ENCODE data around the gene CMTM3.
"Not testable (repeated sequence)": the region's sequence is repeated elsewhere in the genome, so short reads cannot be mapped to it uniquely, and the experiment has no call there.

Gene CMTM3, protein sequence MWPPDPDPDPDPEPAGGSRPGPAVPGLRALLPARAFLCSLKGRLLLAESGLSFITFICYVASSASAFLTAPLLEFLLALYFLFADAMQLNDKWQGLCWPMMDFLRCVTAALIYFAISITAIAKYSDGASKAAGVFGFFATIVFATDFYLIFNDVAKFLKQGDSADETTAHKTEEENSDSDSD

DNA sequence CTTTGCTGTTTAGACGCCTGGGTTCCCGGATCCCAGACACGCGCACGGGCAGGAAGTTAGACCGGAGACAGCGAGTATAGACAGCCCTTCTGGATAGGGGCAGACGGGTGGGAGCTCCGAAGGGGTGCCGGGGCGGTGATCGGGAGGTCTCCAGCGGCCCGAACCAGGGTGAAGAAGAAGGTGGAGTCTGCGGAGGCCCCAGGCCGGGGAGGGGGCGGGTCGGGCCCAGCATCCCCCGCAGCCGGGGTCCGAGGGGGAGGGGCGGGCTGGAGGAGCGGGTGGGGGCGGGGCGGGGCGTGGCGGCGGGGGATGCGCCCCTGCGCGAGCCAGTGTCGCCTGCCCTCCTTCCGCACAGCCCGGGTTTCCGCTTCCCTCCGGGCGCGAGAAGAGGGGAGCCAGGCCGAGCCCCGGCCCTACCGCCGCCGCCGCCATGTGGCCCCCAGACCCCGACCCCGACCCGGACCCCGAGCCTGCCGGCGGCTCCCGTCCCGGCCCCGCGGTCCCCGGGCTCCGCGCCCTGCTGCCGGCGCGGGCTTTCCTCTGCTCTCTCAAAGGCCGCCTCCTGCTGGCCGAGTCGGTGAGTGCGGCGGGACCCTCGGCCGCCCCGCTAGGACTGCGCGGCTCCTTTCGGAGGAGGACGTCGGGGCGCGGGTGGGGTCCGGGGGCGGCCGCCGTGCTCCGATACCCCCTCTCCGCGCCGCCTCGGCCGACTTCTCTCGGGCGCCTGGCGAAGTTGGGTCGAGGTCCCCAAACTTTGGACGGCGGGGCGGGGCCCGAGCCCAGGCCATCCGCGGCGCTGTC, at the start of gene CMTM3:
Gene CMTM3 (plus strand): TSS at position 329 of the 801 bp plus-strand sequence. CDS start 102 bp downstream, at position 431.
- DNase-seq (ENCODE audit: low read depth), result peak; percentile 56

DNA sequence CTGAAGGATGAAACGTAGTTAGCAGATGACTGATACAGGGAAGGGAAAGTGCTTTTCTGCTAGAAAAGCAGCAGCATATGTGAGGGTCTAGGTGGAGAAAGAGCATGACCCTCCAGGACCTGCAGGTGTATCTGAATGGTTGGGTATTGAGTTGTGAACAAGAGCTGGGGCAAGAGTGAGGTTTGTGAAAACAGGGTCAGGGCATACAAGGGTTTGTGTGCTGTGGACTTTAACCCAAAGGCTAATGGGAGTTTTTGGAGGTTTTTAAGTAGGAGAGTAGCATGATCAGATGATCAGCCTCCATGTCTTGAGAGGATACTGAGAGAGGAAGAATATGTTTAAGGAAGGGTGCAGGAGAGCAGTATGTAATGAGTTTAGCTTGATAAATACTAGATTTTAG, 44.4 kb upstream of the CMTM3 start:
- DNase-seq (ENCODE audit: low read depth), result no peak

DNA sequence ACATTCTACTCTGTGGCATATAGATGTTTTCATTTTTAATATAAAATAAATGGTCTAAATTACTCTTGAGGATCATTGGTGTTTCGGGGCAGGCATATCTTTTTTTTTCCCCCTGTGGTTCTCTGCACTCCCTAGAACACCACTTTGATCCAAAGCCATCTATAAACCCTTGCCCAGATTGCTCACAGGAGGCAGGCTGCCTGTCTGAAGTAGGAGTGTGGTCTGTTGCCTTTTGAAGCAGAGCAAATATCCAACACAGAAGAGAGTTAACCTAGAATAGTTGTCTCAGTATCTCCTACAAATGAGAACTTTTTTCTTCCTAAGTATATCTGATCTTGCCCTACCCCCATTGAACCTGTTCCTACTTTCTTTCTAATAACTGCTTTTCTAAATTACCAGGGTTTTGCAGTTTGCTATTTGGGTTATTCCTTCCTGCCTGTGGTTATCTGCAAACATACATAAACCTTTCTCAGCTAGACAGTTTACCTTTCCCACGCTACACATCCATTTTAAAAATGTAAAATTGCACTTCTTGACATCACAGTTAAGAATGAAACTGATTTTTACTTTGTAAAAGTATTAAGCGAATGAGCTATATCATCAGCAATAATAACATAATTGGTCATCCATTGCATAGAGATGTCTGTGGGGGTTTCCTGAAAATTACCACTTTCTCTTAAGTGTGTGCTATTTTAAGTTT, 43.0 kb upstream of the CMTM3 start:
- DNase-seq (ENCODE audit: low read depth), result no peak

DNA sequence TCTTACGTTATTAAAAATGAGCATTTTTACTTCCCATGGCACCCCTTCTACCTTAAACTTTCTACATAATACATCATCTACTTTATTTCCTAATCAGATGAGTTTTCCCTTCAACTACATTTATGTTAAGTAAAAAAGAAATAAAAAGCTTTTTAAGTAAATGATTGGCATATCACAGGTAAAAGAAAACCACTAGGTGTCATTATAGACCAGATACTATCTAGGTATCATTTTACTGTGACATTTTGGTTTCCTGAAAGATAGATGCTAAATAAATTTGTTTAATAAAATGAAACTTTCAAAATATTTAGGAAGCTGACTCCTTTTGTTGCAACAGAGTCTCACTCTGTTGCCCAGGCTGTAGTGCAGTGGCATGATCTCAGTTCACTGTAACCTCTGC, 42.1 kb upstream of the CMTM3 start:
- DNase-seq (ENCODE audit: low read depth), result no peak

DNA sequence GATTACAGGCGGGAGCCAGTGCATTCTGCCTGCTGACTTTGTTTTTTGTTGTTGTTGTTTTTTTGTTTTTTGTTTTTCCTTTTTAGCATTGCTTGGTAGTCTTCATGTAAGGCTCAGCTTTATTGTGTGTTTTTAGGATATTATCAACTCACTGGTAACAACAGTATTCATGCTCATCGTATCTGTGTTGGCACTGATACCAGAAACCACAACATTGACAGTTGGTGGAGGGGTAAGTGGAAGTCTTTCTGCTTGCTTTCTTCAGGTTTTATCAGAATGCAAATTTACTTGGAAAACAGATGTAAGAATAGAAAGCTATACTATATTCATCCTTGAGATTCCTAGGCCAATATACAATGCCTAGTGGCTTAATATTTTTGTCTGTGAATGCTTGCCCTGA, 41.5 kb upstream of the CMTM3 start:
- DNase-seq (ENCODE audit: low read depth), result no peak

DNA sequence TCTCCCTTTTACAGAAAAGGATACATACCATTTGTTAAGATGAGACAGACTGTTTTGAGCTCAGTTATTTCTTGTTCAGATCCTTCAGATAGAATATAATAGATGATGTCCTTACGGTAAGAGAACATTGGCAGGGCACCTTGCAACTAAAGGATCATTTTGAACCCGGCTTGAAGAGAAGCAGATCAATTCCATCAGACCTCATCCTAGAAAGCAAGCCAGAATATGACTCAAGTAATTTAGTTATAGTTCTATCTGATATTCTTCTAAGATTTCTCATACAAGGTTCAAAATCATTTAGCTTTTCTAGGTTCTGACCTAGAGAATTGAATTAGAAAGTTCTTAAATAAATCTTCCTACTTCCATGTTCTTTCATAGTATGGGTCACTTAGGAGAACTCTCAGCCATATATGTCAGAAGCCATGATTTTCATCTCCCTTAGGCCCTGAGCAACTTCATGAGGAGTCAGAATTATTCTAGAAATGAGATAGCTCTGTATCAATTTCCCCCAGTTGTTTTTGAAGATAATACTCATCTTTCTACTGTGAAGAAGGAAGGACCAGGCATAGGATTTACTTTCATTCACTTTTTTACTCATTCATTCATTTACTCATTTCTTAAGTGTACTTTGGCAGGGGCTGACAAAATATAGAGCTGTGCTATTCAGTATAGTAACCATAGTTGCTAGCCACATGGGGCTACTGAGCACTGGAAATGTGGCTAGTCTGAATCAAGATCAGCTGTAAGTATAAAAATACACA, 40.8 kb upstream of the CMTM3 start:
- DNase-seq (ENCODE audit: low read depth), result no peak

DNA sequence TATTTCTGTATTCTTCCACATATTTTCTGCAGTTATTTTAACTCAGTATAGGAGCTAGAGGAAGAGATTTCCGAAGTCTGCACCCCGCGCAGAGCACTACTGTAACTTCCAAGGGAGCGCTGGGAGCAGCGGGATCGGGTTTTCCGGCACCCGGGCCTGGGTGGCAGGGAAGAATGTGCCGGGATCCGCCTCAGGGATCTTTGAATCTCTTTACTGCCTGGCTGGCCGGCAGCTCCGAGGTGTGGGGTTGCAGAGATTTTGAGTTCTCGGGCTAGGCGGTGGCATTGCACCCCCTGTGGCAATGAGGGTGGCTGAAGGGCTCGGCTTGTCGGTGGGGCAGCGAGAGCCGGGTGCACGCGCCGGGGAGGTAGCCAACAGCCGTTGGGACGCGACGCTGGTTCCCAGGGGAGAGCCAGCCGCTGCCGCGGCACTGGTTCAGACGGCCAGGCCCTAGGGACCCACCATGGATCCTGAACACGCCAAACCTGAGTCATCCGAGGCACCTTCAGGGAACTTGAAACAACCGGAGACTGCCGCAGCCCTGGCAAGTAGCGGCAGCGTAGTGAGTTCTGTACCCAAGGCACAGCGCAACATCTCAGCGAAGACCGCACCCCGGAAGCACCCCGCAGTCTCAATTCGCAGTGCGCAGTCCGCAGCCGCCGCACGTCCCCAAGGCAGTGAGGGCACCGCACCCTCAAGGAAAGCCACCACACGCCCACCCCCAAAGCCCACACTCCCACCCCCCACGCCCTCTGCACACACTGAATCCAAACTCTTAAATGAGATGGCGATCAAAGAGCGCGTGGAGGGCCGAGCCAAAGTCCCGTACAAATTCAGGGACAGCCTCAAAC, 38.2 kb upstream of the CMTM3 start, which contains the start of gene CMTM1:
Gene CMTM1 (plus strand): TSS at position 389 of the 851 bp plus-strand sequence. CDS start 75 bp downstream, at position 464.
- no peak for DNase-seq (ENCODE audit: low read depth)

DNA sequence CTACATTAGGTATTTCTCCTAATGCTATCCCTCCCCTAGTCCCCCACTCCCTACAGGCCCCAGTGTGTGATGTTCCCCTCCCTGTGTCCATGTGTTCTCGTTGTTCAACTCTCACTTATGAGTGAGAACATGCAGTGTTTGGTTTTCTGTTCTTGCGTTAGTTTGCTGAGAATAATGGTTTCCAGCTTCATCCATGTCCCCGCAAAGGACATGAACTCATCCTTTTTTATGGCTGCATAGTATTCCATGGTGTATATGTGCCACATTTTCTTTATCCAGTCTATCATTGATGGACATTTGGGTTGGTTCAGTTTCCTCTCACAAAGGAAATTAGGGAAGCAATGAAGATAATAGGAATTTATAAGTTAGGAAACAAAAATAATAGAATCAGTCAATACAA, 37.2 kb upstream of the CMTM3 start:
- not testable (repeated sequence) for DNase-seq (ENCODE audit: low read depth)

DNA sequence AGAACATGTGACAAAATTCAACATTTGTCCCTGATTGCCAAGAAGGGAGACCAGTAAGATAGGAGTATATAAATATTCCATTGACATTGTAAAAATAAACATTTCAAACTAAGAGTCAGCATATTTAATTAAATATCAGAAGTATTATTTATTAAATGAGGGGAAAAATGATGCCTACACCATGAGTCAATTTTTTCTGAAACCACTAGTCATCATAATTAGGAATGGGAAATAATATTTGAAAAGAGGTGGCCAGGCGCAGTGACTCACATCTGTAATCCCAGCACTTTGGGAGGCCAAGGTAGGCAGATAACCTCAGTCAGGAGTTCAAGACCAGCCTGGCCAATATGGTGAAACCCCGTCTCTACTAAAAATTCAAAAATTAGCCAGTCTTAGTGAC, 36.1 kb upstream of the CMTM3 start:
- DNase-seq (ENCODE audit: low read depth), result no peak

DNA sequence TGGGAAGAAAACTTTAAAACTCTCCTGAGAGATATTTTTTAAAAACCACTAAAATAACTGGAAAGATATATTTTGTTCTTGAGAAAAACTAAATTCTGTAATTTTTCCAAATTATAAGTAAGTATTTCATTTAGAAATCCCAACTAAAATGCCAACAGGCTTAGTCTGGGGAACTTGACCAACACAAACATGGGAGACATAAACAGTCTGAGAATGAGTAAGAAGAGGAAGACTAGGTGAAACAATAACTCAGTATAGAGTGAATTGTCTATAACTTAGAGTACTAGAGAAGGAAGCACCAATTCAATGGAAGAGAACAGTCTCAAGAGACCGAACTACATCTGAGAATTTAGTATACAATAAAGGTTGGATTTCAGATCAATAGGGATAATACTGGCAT, 35.4 kb upstream of the CMTM3 start:
- no peak for DNase-seq (ENCODE audit: low read depth)

DNA sequence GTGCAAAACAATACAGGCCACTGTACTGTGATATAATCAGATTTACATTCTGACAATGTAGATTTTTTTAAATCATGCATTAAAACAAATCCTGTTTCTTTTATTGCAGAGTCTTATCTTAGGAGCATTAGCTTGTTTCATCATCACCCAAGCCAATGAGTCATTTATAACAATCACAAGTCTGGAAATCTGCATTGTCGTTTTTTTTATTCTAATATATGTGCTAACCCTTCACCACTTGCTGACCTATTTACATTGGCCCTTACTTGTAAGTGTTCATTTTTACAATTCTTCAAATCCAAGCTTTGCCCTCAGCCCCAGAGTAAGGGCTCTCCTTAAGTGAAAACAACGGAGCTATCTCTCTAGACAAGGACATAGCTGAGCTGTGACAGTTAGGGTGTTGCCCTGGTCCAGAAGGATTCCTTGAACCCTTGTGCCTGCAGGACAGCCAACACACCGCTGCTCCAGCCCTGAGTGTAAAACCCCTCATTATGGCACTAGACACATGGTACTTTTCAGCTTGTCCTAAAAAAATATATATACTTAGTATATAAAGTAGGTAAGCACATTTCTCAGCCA, 34.6 kb upstream of the CMTM3 start:
- no peak for DNase-seq (ENCODE audit: low read depth)

DNA sequence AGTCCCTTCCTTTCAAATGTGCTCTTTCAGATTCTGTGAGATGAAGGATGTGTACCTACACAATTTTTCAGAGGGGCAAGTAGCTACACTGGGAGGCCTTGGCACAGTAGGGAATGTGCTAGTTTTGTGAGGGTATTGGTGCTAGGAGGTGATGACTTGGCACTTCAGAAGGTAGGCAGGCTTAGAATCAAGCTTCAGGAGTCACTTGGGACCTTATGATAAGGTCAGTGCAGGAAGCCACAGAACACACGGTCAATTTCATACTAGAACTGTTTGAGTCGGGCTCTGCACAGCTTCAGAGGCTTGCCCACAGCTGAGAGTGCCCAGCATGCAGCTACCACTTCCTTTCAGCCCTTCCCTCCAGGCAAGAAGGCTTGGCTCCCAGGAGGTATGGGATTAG, 32.1 kb upstream of the CMTM3 start:
- no peak for DNase-seq (ENCODE audit: low read depth)

DNA sequence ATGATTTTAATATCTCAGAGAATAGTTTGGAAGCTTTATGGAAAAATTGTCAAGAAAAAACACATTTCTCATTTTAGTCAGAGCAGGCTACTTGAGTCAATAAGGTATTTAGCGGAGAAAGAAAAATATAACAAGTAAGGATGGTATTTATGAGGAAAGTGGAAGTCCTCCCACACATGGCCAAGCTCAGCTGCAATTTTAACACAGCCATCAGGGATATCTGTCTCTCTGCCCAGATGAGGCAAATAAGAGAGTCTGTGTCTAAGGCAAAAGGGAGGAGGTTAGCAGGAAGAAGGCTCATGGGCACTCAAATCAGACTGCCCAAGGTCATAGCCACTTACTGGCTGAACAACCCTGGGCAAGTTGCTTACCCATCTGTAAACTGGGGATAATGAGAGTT, 30.4 kb upstream of the CMTM3 start:
- no peak for DNase-seq (ENCODE audit: low read depth)

DNA sequence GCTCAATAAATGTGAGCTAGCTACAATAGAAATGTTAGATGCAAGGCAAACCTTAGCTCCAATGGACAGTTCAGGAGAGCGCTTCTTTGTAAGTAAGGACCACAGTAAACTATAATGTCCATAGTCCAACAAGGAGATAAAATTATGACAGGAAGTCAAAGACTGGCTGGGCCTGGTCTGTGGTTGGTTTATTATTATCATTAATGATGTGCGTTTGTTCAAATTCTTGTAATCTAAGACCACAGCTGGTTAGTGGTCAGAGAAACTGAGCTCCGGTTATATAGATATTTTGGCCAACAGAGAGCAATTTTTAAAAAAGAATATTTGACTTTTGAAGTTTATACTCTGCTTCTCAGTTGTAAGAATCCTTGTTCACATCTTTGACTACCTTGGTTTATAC, 30.0 kb upstream of the CMTM3 start:
- no peak for DNase-seq (ENCODE audit: low read depth)

DNA sequence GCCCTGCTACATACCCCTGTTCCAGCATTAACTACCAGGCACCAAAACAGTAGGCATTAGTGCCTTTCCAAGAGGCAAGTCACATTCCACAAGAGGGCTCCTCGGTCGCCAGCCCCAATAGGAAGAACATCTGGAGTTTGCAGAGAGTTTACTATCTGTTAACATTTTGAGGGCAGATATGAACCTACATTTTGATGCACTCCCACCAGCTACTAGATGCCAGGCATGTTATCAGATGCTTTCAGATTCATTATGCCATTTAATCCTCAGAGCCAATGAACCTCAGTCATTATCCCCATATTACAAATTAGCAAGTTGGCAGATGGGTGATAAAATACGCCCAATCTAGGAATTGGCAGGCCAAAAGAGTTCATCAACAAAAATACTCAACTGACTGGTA, 29.4 kb upstream of the CMTM3 start:
- no peak for DNase-seq (ENCODE audit: low read depth)

DNA sequence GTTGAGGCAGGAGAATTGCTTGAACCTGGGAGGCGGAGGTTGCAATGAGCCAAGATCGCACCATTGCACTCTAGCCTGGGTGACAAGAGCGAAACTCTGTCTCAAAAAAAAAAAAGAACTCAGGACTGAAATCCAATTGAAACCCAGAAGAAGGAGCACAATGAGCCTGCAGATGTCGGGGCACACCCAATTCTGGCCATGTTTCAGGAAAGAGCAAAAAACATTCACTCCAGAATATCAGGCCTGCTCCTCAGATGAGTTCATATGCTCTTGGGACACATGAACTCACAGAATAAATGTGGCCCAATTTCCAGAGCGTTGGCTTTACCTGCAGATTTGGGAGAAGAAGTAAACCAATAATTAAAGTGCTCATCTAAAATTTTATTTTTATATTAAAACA, 28.2 kb upstream of the CMTM3 start:
- no peak for DNase-seq (ENCODE audit: low read depth)

DNA sequence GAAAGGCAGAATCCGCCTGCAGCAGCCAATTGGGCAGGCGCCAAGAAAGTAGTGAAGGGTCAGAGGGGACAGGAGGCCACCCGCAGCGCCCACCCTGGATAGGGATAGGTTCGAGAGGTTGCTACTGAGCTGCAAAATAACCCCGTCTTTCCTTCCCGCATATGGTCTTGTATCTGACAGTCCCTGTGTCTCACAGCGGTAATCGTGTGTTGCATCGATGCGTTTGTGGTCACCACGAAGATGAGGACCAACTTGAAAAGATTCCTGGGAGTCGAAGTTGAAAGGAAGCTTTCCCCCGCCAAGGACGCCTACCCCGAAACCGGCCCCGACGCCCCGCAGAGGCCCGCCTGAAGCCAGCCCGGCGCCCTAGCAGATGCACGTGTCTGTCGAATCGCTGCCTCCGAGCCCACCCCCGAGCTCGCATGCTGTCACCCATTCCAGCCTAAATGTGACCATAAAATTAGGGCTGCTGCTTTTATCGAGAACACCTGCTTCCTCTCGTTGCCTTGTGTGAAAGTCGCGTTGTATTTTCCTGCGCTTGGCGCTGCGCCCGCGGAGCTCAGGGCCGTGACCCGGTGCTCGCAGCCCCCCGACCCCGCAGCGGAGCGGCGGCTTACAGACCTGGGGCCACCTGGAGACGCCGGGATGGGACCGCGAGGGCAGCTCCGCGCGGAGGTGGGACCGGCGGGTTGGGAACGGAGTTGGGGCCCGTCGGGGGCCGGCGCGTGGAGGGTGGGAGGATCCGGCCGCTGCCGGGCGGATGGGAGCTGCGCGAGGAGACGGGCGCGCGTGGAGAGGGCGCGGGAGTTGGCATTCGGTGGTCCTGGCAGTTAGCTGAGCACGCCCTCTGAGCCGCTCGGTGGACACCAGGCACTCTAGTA, 25.6 kb upstream of the CMTM3 start, which contains the start of gene CMTM2:
Gene CMTM2 (plus strand): TSS at position 813 of the 881 bp plus-strand sequence. CDS start 145 bp downstream, outside the sequence.
- no peak for DNase-seq (ENCODE audit: low read depth)

DNA sequence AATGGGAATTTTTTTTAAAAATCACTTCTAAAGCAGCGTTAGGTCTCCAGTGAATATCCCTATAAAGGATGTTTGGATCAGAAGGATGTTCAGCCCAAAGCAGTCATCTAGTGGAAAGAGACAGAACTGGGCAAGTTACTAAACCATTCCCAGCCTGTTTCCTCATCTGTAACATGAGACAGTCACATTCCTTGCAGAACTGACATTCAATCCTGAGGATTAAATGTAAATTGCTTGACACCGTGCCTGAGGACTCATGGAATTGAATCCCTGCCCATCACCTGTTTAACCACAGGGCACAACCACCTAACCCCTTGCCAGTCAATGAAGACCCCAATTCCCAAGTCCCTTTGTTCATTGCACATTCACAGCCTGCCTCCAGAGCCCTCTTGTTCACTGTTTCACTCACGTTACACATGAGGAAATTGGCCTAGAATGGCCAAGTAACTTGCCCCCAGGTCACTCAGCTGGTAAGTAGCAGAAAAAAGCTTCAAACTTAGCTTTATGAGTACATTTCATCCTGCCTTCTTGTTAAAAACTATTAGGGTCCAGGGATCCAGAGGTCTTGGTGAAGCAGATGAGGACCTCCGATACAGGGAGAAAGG, 23.8 kb upstream of the CMTM3 start:
- DNase-seq (ENCODE audit: low read depth), result no peak

DNA sequence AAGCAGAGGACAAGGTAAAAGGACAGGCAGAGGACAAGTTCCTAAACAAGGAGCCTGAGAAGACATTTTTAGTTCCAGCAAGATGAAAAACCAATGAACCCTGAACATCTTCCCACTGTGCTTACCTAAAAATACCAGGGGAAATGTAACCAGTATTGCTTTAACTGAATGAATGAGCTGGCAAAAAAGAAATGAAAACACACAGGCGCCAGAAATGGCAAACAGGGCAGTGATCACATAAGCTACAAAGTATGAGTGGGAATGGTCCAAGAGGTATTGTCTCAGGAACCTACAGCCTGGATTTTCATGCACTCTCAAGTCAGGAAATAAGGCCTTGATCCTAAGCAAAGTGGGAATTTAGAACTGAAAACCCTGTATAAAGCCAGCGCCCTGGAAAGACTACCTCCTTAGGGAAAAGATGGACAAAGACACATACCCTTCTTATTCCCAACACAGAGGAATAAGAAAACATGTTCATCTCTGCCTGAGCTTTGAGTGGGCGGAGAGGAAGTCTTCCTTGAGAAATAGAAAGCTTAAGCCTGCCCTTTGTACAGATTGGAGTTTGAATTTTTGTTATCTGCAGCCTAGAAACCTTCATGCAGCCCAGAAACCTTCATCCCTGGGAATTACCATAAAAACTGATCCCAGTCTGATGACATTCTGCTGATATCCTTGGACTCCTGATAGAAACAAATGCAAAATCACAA, 23.1 kb upstream of the CMTM3 start:
- DNase-seq (ENCODE audit: low read depth), result no peak

All from activated T-helper 1 cell treated with Interleukin-2 at 50 U/mL for 16 hours (primary cell).